CD4-positive, alpha-beta T cell treated with Interleukin-6 at 100 ng/mL for 8 hours (primary cell): ENCODE measurements around the gene LIN7A.

Experiments
- DNase-seq: peaks from one replicate; pipeline ENCODE4 v3.0.0-alpha.2; 2020; ENCODE audit warnings: mixed read lengths, low spot score

LIN7A gene

DNA sequence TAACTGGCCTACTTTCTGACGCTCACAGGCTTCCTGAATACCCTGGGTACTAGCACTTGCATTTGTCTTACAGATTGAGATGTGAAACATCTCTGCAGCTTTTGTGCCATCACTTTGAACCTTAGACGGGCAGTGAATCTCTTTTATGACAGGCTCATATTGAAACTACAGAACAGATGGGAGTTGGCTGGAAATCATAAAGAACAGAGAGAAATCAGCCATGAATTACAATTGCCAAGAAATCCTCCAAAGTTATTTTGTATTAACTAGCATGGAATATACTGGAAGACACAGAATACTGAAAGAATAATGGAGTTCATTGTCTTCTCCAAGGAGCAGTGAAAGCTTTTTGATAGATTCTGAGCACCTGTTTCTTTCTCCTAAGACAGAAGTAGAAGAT lies 188.3 kb downstream of the LIN7A start:
- no peak for DNase-seq

DNA sequence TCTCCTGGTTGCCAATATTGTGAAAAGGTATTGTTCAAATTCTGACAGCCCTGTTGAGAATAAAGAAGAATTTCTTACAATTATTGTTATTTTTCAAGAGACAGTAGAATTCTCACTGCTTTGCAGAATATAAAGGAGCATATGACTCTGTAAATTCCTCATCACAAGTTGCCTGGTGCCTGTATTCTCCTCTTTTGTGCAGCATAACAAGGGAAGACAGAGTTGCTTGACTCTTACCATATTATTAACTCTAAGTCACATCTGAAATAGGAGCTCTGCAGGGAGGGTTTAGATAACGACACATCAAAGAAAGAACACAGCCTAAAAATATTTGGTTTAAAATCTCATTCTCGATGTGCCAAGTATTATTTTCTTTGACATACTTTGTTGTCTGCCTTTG lies 189.9 kb downstream of the LIN7A start:
- no peak for DNase-seq

DNA sequence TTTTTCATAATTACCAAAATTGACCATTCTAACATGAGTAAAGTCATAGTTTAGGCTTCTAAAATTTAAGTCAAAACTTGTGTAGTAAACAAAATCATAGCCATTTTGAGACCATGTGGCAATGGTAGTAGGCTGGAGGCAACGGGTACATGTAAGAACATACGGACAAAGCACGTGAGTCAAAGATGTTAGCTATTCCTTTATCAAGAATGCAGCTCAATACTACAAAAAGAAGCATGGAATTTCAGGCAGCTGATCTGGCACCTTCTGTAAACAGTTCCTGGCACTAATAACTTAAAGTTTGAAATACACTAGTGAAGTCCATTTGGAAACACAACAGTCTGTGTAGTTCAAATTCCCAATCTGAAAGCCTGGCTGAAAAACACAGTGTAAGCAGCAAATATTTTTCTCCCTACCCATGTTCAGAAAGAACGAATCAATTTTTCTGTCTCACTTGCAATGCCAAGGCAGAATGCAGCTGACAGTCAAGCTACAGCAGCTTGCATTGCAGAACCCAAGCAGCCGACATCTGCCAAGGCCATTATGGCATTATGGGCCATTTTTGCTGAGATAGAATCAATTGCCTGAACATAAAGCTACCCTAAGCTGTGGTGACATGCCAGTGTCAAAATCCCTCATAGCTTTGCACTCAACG lies 191.8 kb downstream of the LIN7A start:
- DNase-seq = no peak
